GM19372 (cell line): Measurements from ENCODE around the gene CALD1.

ENCODE experiments used
- ATAC-seq: cut with Tn5 transposase; IDR thresholded peaks from one replicate; pipeline ENCODE4 v1.9.1; 2021; ENCODE audit warnings: mild to moderate bottlenecking, low read depth, moderate library complexity; ENCODE audit not compliant: unreplicated experiment

CALD1 gene, protein sequence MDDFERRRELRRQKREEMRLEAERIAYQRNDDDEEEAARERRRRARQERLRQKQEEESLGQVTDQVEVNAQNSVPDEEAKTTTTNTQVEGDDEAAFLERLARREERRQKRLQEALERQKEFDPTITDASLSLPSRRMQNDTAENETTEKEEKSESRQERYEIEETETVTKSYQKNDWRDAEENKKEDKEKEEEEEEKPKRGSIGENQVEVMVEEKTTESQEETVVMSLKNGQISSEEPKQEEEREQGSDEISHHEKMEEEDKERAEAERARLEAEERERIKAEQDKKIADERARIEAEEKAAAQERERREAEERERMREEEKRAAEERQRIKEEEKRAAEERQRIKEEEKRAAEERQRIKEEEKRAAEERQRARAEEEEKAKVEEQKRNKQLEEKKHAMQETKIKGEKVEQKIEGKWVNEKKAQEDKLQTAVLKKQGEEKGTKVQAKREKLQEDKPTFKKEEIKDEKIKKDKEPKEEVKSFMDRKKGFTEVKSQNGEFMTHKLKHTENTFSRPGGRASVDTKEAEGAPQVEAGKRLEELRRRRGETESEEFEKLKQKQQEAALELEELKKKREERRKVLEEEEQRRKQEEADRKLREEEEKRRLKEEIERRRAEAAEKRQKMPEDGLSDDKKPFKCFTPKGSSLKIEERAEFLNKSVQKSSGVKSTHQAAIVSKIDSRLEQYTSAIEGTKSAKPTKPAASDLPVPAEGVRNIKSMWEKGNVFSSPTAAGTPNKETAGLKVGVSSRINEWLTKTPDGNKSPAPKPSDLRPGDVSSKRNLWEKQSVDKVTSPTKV

DNA sequence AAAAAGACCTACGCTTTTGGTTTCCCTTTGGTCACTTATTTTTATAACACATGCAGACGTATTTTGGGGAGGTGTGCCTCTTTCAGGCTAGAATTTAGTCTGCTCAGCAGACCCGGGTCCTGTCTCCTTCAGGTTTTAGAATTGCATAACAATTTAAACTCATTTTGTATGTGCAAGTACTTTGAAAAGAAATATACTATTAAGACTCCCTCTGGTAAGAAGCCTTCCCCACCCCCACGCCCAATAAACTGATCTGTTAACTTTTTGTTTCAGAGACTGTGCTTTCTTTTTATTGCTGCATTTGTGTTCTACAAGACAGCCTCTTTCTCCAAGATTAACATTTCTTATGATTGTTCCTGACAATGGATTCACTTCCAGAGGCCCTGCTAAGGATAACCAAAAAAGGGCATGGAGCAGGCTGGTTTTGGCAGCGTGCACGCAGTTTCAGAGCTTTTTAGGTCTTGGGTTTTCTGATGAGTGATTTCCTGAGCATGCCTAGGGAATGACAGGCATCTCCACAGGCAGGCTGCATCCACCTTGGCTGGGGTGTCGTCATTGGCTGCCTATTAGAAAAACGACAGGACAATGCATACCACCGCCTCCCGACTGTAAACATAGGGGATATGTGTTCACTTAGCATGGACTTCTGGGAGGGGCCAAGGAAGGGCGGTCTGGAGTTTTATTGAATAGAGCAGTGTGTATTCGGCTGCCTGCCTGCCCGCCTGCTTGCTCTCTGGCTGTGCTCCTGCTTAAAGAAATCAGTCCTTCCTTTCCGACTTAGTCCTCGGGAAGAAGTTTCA is at the start of gene CALD1:
CALD1 (plus strand) TSS at position 694 of the 800 bp plus-strand sequence. CDS start 88,100 bp downstream, outside the sequence.
- ATAC-seq, result no peak

DNA sequence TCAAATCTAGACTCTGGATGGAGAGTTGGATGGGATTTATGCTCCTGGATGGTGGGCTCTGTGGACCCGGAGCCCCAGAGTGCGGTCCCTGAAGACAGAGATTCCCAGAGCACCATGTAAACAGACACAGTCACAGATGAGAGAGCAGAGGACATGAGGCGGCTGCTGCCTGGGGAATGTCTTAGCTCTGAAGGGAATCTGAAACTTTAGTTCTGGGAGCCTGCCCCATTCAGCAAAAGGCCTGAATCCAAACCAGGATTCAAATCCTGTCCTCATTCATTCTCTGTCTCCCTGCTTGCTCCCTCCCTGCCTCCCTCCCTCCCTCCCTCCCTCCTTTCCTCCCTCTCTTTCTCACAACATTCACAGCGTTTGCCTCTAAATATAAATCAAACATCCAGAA is 49.5 kb upstream of the CALD1 start:
- no peak for ATAC-seq

DNA sequence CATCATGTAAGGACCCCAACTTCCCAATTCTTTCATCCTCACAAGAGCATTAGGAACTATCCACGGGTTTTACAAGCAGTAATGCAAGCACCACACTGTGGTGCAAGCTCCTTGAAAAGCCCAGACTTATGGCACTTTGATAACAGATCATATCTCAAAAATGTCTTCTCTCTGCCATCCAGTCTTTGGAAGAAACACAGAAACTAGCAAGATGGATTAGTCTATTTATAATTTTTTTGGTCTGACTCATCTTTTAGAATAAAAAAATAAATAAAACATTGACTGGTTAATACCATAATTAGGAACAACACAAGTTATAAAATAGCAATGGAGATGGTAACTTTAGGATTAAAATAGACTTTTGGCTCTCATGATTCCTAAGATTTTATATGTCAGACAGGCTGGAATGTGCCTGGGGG is 49.0 kb upstream of the CALD1 start:
- ATAC-seq, result no peak

DNA sequence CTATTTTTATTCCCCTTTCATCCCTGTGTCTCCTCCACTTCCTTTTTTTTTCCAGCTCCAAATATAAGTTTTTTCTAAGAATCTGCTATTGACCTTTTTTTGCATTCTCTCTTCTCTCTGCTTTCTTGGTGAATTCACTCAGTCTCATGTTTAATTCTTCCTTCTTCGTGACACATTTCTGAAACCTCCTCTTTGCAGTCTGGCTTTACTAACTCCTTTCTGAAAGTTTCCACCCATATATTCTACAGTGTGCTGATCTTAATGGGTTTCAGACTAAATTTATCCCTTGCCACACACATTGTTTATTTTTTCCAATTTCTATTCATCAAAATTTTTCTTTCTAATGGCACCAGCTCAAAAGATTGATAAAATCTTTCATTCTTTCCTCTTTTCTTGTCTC is 47.8 kb upstream of the CALD1 start:
- ATAC-seq, result no peak

DNA sequence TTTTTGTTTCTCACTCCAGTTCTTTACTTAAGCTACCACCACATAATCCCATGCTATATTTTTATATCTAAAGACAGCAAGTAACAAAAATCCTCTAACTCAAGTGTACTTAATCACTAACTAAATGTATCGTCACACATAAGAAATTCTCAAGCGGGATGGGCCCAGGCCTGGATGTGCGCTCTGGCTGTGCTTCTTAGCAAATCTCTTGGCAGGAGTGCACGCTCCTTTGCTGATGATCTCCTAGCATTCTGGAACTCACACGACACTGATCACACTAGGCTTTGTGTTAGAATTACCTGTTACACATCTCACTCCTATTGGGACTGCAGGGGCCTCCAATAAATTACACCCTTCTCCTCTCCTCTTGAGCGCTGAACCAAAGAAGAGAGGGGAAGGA is 46.7 kb upstream of the CALD1 start:
- ATAC-seq, result no peak

GRCh38 chr7:134736381-134736780 is 43.1 kb upstream of the CALD1 start:
- no peak for ATAC-seq

- ATAC-seq, result no peak
Observed at GRCh38 chr7:134737566-134738345, 41.7 kb upstream of the CALD1 start.

GRCh38 chr7:134739362-134739761 is 40.1 kb upstream of the CALD1 start:
- ATAC-seq, result no peak

- ATAC-seq, result no peak
Observed at GRCh38 chr7:134740376-134740775, 39.1 kb upstream of the CALD1 start.

- ATAC-seq, result no peak
Observed at GRCh38 chr7:134741907-134742635, 37.4 kb upstream of the CALD1 start.

GRCh38 chr7:134742688-134743350 is 36.6 kb upstream of the CALD1 start:
- no peak for ATAC-seq

- ATAC-seq, result no peak
Observed at GRCh38 chr7:134744569-134744968, 34.9 kb upstream of the CALD1 start.

DNA sequence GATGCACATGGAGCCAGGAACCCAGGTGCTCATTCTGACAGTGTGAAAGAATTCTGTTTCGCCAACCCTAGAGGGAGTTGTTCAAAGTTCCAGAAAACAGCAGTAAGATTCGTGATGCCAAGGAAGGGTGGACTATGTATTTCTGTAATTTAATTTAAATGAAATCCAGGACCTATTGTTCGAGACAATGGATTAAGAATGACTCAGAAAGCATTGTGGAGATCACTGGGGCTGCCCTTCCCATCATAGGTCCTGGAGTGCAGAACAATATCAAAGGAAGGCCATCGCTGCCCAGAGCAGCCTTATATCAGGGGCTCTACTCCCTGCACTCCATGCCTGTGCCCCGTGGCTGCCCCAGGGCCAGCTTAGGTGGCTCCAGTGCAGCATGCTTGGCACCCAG is 32.1 kb upstream of the CALD1 start:
- ATAC-seq, result no peak

GRCh38 chr7:134750083-134751062 is 29.1 kb upstream of the CALD1 start:
- no peak for ATAC-seq

GRCh38 chr7:134752006-134752760 is 27.3 kb upstream of the CALD1 start:
- ATAC-seq, result no peak

DNA sequence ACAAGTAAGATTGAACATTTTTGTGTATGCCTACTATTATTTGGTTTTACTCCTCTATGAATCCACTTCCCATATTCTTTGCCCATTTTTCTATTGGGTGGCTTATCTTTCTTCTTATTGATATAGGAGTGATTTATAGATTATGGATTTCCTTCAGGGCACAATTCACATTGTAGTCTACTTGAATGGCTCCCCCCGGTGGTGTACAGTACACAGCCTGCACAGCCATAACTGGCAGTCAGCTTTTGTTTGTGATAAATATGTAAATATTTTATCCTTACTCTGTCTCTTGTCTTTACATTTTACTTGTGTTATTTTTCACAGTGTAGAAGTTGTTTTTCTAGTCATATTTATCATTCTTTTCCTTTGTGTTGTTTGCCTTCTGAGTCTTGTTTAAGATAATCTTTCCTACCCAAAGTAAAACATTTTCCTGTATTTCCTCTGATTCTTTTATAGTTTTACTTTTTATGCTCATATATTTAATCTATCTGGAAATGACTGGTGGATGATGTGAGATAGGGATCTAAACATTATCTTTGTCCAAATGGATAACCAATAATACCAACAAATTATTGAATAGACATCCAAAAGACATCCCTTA is 23.9 kb upstream of the CALD1 start:
- ATAC-seq, result no peak

- no peak for ATAC-seq
Observed at GRCh38 chr7:134757938-134758337, 21.5 kb upstream of the CALD1 start.
